Stimulated activated effector memory CD8-positive, alpha-beta T cell treated with anti-CD3 and anti-CD28 coated beads, Interleukin-12 subunit alpha, Interleukin-12 subunit beta, amount 100 ng/mL, for 72 hours (primary cell): ENCODE results near the gene ZC3H7B.
"Not testable (repeated sequence)": the region's sequence is repeated elsewhere in the genome, so short reads cannot be mapped to it uniquely, and the experiment has no call there.

ENCODE experiments used
- ATAC-seq: fragments of 150-1000 bp; cut with Tn5 transposase; 2 replicates; pipeline ENCODE4 v1.10.0; 2021
- DNase-seq, 2 donors: peaks; one replicate each; pipeline ENCODE4 v3.0.0; 2021 to 2022; ENCODE audit warnings: low spot score in 2 of 2
- H3K27ac Mint-ChIP-seq: one replicate; pipeline ENCODE4 v1.8.0; 2022; ENCODE audit warnings: mild to moderate bottlenecking, mixed read lengths
- H3K36me3 Mint-ChIP-seq: one replicate; pipeline ENCODE4 v1.8.0; 2022; ENCODE audit warnings: mild to moderate bottlenecking, mixed read lengths
- H3K4me1 Mint-ChIP-seq: one replicate; pipeline ENCODE4 v1.8.0; 2022; ENCODE audit warnings: mixed read lengths
- H3K4me3 Mint-ChIP-seq: one replicate; pipeline ENCODE4 v1.8.0; 2022; ENCODE audit warnings: mild to moderate bottlenecking, mixed read lengths
- H3K9me3 Mint-ChIP-seq: one replicate; pipeline ENCODE4 v1.8.0; 2022; ENCODE audit warnings: mixed read lengths

Gene ZC3H7B

GRCh38 chr22:41395531-41396240 is 94.4 kb downstream of the ZC3H7B start:
- no peak overlapping the region for H3K4me3 Mint-ChIP-seq
- no peaks in the 10 kb centered on the region for H3K4me1 Mint-ChIP-seq
- H3K27ac Mint-ChIP-seq, result no peak overlapping the region
- no peak for ATAC-seq
- no peaks in the 10 kb centered on the region for H3K9me3 Mint-ChIP-seq
- peaks cover 16% of the 10 kb centered on the region for H3K36me3 Mint-ChIP-seq
- no peak for DNase-seq

- Mint-ChIP-seq H3K4me1 (no peaks in the 10 kb centered on the region), H3K9me3 (no peaks in the 10 kb centered on the region), H3K4me3 (no peak overlapping the region), H3K36me3 (peaks cover 12% of the 10 kb centered on the region), H3K27ac (peak overlapping the region; percentile 6)
- DNase-seq (no peak), ATAC-seq (no peak)
Measured at GRCh38 chr22:41397143-41397811, 96.0 kb downstream of the ZC3H7B start.

GRCh38 chr22:41398921-41399320 is 97.6 kb downstream of the ZC3H7B start:
- H3K27ac Mint-ChIP-seq, result no peak overlapping the region
- DNase-seq, result no peak
- H3K4me3 Mint-ChIP-seq, result no peak overlapping the region
- no peaks in the 10 kb centered on the region for H3K9me3 Mint-ChIP-seq
- ATAC-seq, result no peak
- H3K36me3 Mint-ChIP-seq, result peaks cover 15% of the 10 kb centered on the region
- peaks cover 6% of the 10 kb centered on the region for H3K4me1 Mint-ChIP-seq

GRCh38 chr22:41401781-41402648 is 100.7 kb downstream of the ZC3H7B start:
- Mint-ChIP-seq H3K4me1 (peaks cover 20% of the 10 kb centered on the region), H3K27ac (peak overlapping the region; percentile 34), H3K4me3 (no peak overlapping the region), H3K36me3 (peaks cover 6% of the 10 kb centered on the region), H3K9me3 (no peaks in the 10 kb centered on the region)
- ATAC-seq, result no peak
- DNase-seq, result no peak

GRCh38 chr22:41402851-41403250 is 101.5 kb downstream of the ZC3H7B start:
- H3K36me3 Mint-ChIP-seq, H3K4me3 Mint-ChIP-seq, H3K9me3 Mint-ChIP-seq, ATAC-seq, DNase-seq, H3K27ac Mint-ChIP-seq: not testable (repeated sequence)
- H3K4me1 Mint-ChIP-seq, result peaks cover 20% of the 10 kb centered on the region

- H3K36me3 Mint-ChIP-seq, result peaks cover 6% of the 10 kb centered on the region
- peak overlapping the region; percentile 18 for H3K4me3 Mint-ChIP-seq
- DNase-seq (peak; percentile 80 to 91), ATAC-seq (peak; percentile 99)
- H3K4me1 Mint-ChIP-seq, result peaks cover 20% of the 10 kb centered on the region
- no peaks in the 10 kb centered on the region for H3K9me3 Mint-ChIP-seq
- H3K27ac Mint-ChIP-seq, result peak overlapping the region; percentile 49
Measured at GRCh38 chr22:41403532-41404318, 102.4 kb downstream of the ZC3H7B start.

GRCh38 chr22:41405588-41405987 is 104.3 kb downstream of the ZC3H7B start:
- H3K4me3 Mint-ChIP-seq, result peak overlapping the region; percentile 31
- H3K4me1 Mint-ChIP-seq, result peaks cover 20% of the 10 kb centered on the region
- DNase-seq, result no peak
- peaks cover 6% of the 10 kb centered on the region for H3K36me3 Mint-ChIP-seq
- ATAC-seq, result peak; percentile 38
- H3K27ac Mint-ChIP-seq, result peak overlapping the region; percentile 83
- no peaks in the 10 kb centered on the region for H3K9me3 Mint-ChIP-seq

- DNase-seq (no peak), ATAC-seq (no peak)
- Mint-ChIP-seq H3K27ac (peak overlapping the region; percentile 83), H3K4me1 (peaks cover 26% of the 10 kb centered on the region), H3K9me3 (no peaks in the 10 kb centered on the region), H3K4me3 (peak overlapping the region; percentile 31), H3K36me3 (peaks cover 11% of the 10 kb centered on the region)
Measured at GRCh38 chr22:41406410-41406809, 105.1 kb downstream of the ZC3H7B start.

GRCh38 chr22:41407433-41407832 is 106.1 kb downstream of the ZC3H7B start:
- H3K27ac Mint-ChIP-seq, result peak overlapping the region; percentile 76

GRCh38 chr22:41408665-41409064 is 107.3 kb downstream of the ZC3H7B start:
- Mint-ChIP-seq H3K36me3 (peaks cover 22% of the 10 kb centered on the region), H3K27ac (no peak overlapping the region), H3K9me3 (no peaks in the 10 kb centered on the region)

More at GRCh38 chr22:41407433-41407832, 106.1 kb downstream of the ZC3H7B start:
- Mint-ChIP-seq H3K9me3 (no peaks in the 10 kb centered on the region), H3K36me3 (peaks cover 13% of the 10 kb centered on the region), H3K4me3 (no peak overlapping the region), H3K4me1 (peaks cover 35% of the 10 kb centered on the region)
- ATAC-seq (no peak), DNase-seq (no peak)

More at GRCh38 chr22:41408665-41409064, 107.3 kb downstream of the ZC3H7B start:
- Mint-ChIP-seq H3K4me1 (peaks cover 35% of the 10 kb centered on the region), H3K4me3 (no peak overlapping the region)
- no peak for DNase-seq
- no peak for ATAC-seq
